Measurements from ENCODE around the gene TMEM120B.
A peak's percentile ranks its signal among the peaks of the same experiment; 100 is the strongest.

Gene TMEM120B

DNA sequence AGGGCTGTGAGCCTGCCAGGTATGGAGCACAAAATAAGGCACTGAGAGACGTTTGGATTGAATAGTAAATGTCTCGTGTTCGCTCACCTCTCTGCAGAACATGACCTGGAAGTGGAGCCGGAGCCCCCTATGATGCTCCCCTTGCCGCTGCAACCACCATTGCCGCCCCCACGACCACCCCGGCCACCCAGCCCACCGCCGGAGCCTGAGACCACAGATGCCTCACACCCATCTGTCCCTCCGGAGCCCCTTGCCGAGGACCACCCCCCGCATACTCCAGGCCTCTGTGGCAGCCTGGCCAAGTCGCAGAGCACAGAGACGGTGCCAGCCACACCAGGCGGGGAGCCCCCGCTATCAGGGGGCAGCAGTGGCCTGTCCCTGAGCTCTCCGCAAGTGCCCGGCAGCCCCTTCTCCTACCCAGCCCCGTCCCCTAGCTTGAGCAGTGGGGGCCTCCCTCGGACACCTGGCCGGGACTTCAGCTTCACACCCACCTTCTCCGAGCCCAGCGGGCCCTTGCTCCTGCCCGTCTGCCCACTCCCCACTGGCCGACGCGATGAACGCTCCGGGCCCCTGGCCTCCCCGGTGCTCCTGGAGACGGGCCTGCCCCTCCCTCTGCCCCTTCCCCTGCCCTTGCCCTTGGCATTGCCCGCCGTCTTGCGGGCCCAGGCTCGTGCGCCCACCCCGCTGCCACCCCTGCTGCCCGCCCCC lies 110.0 kb downstream of the TMEM120B start:
- no peaks in the 10 kb centered on the region for H3K4me1 Mint-ChIP-seq (ENCODE audit: low read depth)
- no peaks in the 10 kb centered on the region for H3K27me3 Mint-ChIP-seq
- H3K36me3 Mint-ChIP-seq (ENCODE audit: low read depth), result peaks cover 84% of the 10 kb centered on the region
- DNase-seq, result no peak
- H3K27ac Mint-ChIP-seq, result no peak overlapping the region
- H3K4me3 Mint-ChIP-seq, result no peak overlapping the region
- H3K9me3 Mint-ChIP-seq, result no peaks in the 10 kb centered on the region

DNA sequence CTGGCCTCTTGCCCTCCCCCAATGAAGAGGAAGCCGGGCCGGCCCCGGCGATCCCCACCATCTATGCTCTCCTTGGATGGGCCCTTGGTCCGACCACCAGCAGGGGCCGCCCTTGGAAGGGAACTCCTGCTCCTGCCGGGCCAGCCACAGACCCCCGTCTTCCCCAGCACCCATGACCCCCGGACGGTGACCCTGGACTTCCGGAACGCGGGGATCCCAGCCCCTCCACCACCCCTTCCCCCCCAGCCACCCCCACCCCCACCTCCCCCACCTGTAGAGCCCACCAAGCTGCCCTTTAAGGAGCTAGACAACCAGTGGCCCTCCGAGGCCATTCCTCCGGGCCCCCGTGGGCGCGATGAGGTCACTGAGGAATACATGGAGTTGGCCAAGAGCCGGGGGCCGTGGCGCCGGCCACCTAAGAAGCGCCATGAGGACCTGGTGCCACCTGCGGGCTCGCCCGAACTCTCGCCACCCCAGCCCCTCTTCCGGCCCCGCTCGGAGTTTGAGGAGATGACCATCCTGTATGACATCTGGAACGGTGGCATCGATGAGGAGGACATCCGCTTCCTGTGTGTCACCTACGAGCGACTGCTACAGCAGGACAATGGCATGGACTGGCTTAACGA lies 110.7 kb downstream of the TMEM120B start:
- H3K9me3 Mint-ChIP-seq, result no peaks in the 10 kb centered on the region
- no peak for DNase-seq
- H3K4me3 Mint-ChIP-seq, result no peak overlapping the region
- no peaks in the 10 kb centered on the region for H3K4me1 Mint-ChIP-seq (ENCODE audit: low read depth)
- H3K27me3 Mint-ChIP-seq, result no peaks in the 10 kb centered on the region
- no peak overlapping the region for H3K27ac Mint-ChIP-seq
- H3K36me3 Mint-ChIP-seq (ENCODE audit: low read depth), result peaks cover 83% of the 10 kb centered on the region

- H3K27ac Mint-ChIP-seq, result no peak overlapping the region
- peaks cover 86% of the 10 kb centered on the region for H3K36me3 Mint-ChIP-seq (ENCODE audit: low read depth)
- H3K4me3 Mint-ChIP-seq, result no peak overlapping the region
- H3K9me3 Mint-ChIP-seq, result no peaks in the 10 kb centered on the region
- no peak for DNase-seq
- no peaks in the 10 kb centered on the region for H3K27me3 Mint-ChIP-seq
- H3K4me1 Mint-ChIP-seq (ENCODE audit: low read depth), result no peaks in the 10 kb centered on the region
Observed at GRCh38 chr12:121823727-121824115, 111.2 kb downstream of the TMEM120B start.

DNA sequence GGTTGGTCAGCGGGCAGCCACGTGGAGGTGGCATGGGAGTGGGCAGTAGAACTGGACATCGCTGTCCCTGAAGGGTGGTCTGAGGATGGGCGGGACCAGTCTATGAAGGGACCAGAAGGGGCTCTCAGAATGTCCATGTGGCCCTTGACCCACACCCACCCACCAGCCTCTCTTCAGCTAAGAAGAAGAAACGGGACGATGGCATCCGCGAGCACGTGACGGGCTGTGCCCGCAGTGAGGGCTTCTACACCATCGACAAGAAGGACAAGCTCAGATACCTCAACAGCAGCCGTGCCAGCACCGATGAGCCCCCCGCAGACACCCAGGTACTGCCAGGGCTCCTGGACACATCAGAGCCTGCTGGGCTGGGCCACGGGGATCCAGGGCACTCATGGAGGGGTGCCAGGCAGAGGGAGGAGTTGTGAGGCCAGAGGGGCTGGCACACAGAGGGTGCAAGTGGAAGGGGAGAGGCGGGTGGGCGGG lies 112.5 kb downstream of the TMEM120B start:
- Mint-ChIP-seq H3K4me1 (ENCODE audit: low read depth) (no peaks in the 10 kb centered on the region), H3K27me3 (no peaks in the 10 kb centered on the region), H3K27ac (peak overlapping the region; percentile 52), H3K9me3 (no peaks in the 10 kb centered on the region), H3K4me3 (no peak overlapping the region), H3K36me3 (ENCODE audit: low read depth) (peaks cover 84% of the 10 kb centered on the region)
- DNase-seq, result no peak

GRCh38 chr12:121826318-121827150 lies 114.0 kb downstream of the TMEM120B start:
- H3K9me3 Mint-ChIP-seq, result no peaks in the 10 kb centered on the region
- DNase-seq, result no peak
- no peak overlapping the region for H3K4me3 Mint-ChIP-seq
- peak overlapping the region; percentile 47 for H3K27ac Mint-ChIP-seq
- no peaks in the 10 kb centered on the region for H3K4me1 Mint-ChIP-seq (ENCODE audit: low read depth)
- H3K27me3 Mint-ChIP-seq, result no peaks in the 10 kb centered on the region
- peaks cover 85% of the 10 kb centered on the region for H3K36me3 Mint-ChIP-seq (ENCODE audit: low read depth)

DNA sequence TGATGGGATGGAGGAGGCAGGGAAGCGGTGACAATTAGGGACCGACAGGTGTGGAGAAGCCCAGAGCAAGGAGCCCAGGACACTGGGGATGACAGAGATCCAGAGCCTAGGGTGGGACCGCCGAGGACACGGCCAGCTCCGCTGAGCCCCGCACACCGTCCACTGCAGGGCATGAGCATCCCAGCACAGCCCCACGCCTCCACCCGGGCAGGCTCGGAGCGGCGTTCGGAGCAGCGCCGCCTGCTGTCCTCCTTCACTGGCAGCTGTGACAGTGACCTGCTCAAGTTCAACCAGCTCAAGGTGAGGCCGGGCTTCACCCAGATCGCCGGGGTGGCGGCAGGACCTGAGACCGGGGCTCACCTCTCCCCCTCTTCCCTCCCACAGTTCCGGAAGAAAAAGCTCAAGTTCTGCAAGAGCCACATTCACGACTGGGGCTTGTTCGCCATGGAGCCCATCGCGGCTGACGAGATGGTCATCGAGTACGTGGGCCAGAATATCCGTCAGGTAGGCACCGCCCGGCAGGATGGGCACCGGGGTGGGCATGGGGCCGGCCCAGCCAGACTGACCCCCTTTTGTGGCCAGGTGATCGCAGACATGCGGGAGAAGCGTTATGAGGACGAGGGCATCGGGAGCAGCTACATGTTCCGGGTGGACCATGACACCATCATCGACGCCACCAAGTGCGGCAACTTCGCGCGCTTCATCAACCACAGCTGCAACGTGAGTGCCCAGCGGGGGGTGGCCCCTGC lies 115.0 kb downstream of the TMEM120B start:
- H3K27me3 Mint-ChIP-seq, result no peaks in the 10 kb centered on the region
- peak overlapping the region; percentile 47 for H3K27ac Mint-ChIP-seq
- peaks cover 8% of the 10 kb centered on the region for H3K4me1 Mint-ChIP-seq (ENCODE audit: low read depth)
- DNase-seq, result no peak
- H3K9me3 Mint-ChIP-seq, result no peaks in the 10 kb centered on the region
- peaks cover 86% of the 10 kb centered on the region for H3K36me3 Mint-ChIP-seq (ENCODE audit: low read depth)
- no peak overlapping the region for H3K4me3 Mint-ChIP-seq

GRCh38 chr12:121828306-121828705 lies 115.8 kb downstream of the TMEM120B start:
- no peak for DNase-seq
- Mint-ChIP-seq H3K4me1 (ENCODE audit: low read depth) (peaks cover 16% of the 10 kb centered on the region), H3K27ac (peak overlapping the region; percentile 49), H3K36me3 (ENCODE audit: low read depth) (peaks cover 87% of the 10 kb centered on the region), H3K4me3 (no peak overlapping the region), H3K9me3 (no peaks in the 10 kb centered on the region), H3K27me3 (no peaks in the 10 kb centered on the region)

DNA sequence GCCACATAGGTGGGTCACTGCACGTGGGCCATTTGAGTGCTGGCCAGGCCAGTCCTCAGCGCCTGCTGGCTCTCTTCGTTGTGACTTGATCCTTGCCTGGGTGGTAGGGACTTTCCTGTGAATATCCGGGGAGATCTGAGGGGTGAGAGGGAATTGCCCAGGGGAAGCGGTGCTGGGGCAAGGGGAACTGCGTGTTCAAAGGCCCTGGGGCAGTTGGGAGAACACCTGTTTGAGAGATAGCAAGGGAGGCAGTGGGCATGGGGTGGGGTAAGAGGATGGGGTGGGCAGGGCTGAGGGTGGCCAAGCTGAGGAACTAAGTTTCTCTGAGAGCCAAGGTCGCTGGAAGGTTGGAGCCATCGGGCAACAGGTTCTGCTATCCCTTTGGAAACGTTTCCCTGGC lies 116.3 kb downstream of the TMEM120B start:
- Mint-ChIP-seq H3K4me1 (ENCODE audit: low read depth) (peaks cover 17% of the 10 kb centered on the region), H3K36me3 (ENCODE audit: low read depth) (peaks cover 82% of the 10 kb centered on the region), H3K27ac (peak overlapping the region; percentile 49), H3K4me3 (no peak overlapping the region), H3K9me3 (no peaks in the 10 kb centered on the region), H3K27me3 (no peaks in the 10 kb centered on the region)
- DNase-seq, result no peak

DNA sequence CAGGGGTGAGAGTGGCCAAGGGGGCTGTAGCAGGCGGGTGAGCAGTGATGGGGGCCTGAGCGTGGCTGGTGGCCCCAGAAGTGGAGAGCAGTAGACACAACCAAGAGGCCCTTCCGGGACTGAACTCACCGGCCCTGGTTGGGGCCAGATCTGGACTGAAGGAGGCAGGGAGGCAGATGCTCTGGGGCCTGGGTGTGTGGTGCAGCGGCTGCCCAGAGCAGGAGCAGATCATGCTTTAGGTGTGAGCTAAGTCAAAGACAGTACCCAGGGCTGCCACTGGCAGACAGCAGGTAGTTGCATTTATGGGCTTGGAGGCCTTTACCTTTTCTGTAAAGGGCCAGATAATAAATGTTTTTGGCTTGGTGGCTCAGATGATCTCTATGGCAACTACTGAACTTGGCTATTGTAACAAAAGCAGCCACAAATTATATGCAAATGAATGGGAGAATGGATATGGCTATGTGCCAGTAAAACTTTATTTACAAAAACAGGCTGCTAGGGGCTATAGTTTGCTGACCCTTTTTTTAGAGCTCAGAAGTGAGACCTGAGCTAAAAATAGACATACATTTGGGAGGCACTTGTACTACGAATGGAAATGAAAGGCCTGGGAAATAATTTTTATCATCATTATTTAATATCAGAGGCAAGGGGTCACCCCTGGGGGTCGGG lies 116.8 kb downstream of the TMEM120B start:
- H3K27me3 Mint-ChIP-seq, result no peaks in the 10 kb centered on the region
- peaks cover 77% of the 10 kb centered on the region for H3K36me3 Mint-ChIP-seq (ENCODE audit: low read depth)
- peaks cover 17% of the 10 kb centered on the region for H3K4me1 Mint-ChIP-seq (ENCODE audit: low read depth)
- DNase-seq, result no peak
- H3K9me3 Mint-ChIP-seq, result no peaks in the 10 kb centered on the region
- H3K27ac Mint-ChIP-seq, result peak overlapping the region; percentile 49
- H3K4me3 Mint-ChIP-seq, result no peak overlapping the region

DNA sequence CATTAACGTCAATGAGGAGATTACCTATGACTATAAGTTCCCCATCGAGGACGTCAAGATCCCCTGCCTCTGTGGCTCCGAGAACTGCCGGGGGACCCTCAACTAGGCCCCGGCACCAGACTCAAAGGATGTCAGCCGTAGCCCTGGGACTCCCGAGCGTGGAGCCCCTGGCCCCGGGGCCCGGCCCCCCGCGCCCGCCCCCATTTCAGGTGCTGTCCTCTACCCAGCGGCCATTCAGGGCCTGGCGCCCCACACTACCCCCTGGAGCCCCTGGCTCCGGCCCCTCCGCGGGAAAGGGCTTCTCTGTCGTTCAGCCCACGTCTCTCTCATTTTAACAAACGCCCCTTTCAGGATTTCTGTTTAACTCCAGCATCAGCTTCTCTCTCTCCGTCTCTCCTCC lies 117.6 kb downstream of the TMEM120B start:
- DNase-seq, result no peak
- Mint-ChIP-seq H3K4me1 (ENCODE audit: low read depth) (peaks cover 17% of the 10 kb centered on the region), H3K36me3 (ENCODE audit: low read depth) (peaks cover 69% of the 10 kb centered on the region), H3K27me3 (no peaks in the 10 kb centered on the region), H3K9me3 (no peaks in the 10 kb centered on the region), H3K4me3 (no peak overlapping the region), H3K27ac (no peak overlapping the region)

DNA sequence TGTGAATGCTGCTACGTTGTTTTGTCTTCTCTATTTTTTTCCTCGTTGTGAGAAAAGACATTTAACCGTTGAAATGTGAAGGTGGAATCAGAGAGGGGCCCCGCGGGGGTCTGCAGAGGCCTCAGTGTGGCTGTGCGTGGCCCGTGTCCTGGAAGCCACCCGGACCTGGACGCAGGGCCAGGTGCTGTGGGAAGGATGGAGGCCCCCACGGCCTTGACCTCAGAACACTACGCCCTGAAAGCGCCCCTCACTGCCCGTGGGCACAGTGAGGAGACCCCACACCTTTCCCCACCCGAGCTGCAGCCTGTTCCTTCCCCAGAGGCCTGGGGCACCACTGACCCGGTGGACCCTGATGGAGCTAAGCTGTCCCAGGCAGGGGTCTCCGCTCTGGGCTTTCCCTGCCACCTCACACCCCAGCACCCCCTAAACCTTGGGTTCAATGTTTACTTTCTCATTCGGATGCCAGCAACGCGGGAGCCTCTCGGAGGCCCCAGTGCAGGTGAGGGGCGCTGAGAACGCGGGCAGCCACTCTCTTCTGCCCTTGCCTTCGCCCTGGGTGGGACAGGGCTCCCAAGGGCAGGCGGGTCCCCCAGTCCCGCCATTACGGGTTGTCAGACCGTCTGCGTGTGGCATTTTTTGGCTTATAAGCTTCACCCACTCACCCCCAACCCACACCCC lies 118.2 kb downstream of the TMEM120B start:
- H3K4me1 Mint-ChIP-seq (ENCODE audit: low read depth), result peaks cover 17% of the 10 kb centered on the region
- H3K36me3 Mint-ChIP-seq (ENCODE audit: low read depth), result peaks cover 65% of the 10 kb centered on the region
- H3K27ac Mint-ChIP-seq, result no peak overlapping the region
- no peaks in the 10 kb centered on the region for H3K27me3 Mint-ChIP-seq
- H3K9me3 Mint-ChIP-seq, result no peaks in the 10 kb centered on the region
- no peak overlapping the region for H3K4me3 Mint-ChIP-seq
- DNase-seq, result no peak
